Activated naive CD8-positive, alpha-beta T cell treated with anti-CD3 and anti-CD28 coated beads, Interleukin-2, amount 10 ng/mL, durations not matched to agents 7 days and 5 days (primary cell): Measurements from ENCODE around the gene FFAR3. TPM values are rescaled to one million over a fixed set of nuclear protein-coding genes. Genes with fewer than 3 reads are reported as not detected.
A peak's percentile ranks its signal among the peaks of the same experiment; 100 is the strongest.

Experiments used
- ATAC-seq: fragments of 150-1000 bp; cut with Tn5 transposase; one replicate; pipeline ENCODE4 v1.10.0; 2021; ENCODE audit warnings: low read depth, moderate library complexity
- POLR2A ChIA-PET: fragments of 350-600 bp; sonication (Branson Sonifier 250); formaldehyde crosslinking; loops from one replicate; lab custom pipeline; 2021; ENCODE audit warnings: antibody characterized with exemption; lab: Charles Lee
- DNase-seq: peaks from one replicate; pipeline ENCODE4 v3.0.0; 2021
- H3K27ac Mint-ChIP-seq: one replicate; pipeline ENCODE4 v1.8.0; 2022; ENCODE audit warnings: mild to moderate bottlenecking, mixed read lengths
- H3K27me3 Mint-ChIP-seq: one replicate; pipeline ENCODE4 v1.8.0; 2022; ENCODE audit warnings: mild to moderate bottlenecking, moderate library complexity, mixed read lengths
- H3K36me3 Mint-ChIP-seq: one replicate; pipeline ENCODE4 v1.8.0; 2021; ENCODE audit warnings: mild to moderate bottlenecking, mixed read lengths
- H3K4me1 Mint-ChIP-seq: one replicate; pipeline ENCODE4 v1.8.0; 2021; ENCODE audit warnings: mixed read lengths
- H3K4me3 Mint-ChIP-seq: one replicate; pipeline ENCODE4 v1.8.0; 2022; ENCODE audit warnings: mild to moderate bottlenecking, moderate library complexity, mixed read lengths
- H3K9me3 Mint-ChIP-seq: one replicate; pipeline ENCODE4 v1.8.0; 2021; ENCODE audit warnings: mixed read lengths
- total RNA-seq, 2 experiments: library from RNA; stranded (reverse); gene quantifications; one replicate each; pipeline ENCODE4 v1.2.3, GENCODE V29; 2021

The FFAR3 gene
- total RNA-seq, 2 experiments from 2014 or later: not detected

GRCh38 chr19:35318679-35319448 is 39.4 kb upstream of the FFAR3 start:
- peaks cover 7% of the 10 kb centered on the region for H3K4me1 Mint-ChIP-seq
- H3K27me3 Mint-ChIP-seq: peaks cover 9% of the 10 kb centered on the region
- H3K27ac Mint-ChIP-seq: peak overlapping the region; percentile 81
- peaks cover 2% of the 10 kb centered on the region for H3K9me3 Mint-ChIP-seq
- no peak for DNase-seq
- peak; percentile 65 for ATAC-seq
- peak overlapping the region; percentile 7 for H3K4me3 Mint-ChIP-seq
- POLR2A ChIA-PET: interaction anchor here (0.5 kb wide), 1 partner anchor 28 kb away, joined by 3 read pairs; no protein-coding TSS in a partner anchor
- H3K36me3 Mint-ChIP-seq: peaks cover 2% of the 10 kb centered on the region

GRCh38 chr19:35320065-35320713 is 38.1 kb upstream of the FFAR3 start:
- Mint-ChIP-seq H3K36me3 (peaks cover 2% of the 10 kb centered on the region), H3K9me3 (peaks cover 2% of the 10 kb centered on the region), H3K4me1 (peaks cover 7% of the 10 kb centered on the region), H3K27me3 (peaks cover 11% of the 10 kb centered on the region), H3K4me3 (no peak overlapping the region), H3K27ac (no peak overlapping the region)
- DNase-seq: no peak
- POLR2A ChIA-PET: no interaction called here
- ATAC-seq: no peak

GRCh38 chr19:35321291-35321690 is 37.0 kb upstream of the FFAR3 start:
- DNase-seq (no peak), ATAC-seq (no peak)
- H3K4me1 Mint-ChIP-seq: peaks cover 7% of the 10 kb centered on the region
- H3K36me3 Mint-ChIP-seq: peaks cover 2% of the 10 kb centered on the region
- POLR2A ChIA-PET: no interaction called here
- H3K27me3 Mint-ChIP-seq: peaks cover 20% of the 10 kb centered on the region
- no peak overlapping the region for H3K27ac Mint-ChIP-seq
- H3K4me3 Mint-ChIP-seq: no peak overlapping the region
- H3K9me3 Mint-ChIP-seq: peaks cover 2% of the 10 kb centered on the region

- POLR2A ChIA-PET: no interaction called here
- ATAC-seq: no peak
- peaks cover 2% of the 10 kb centered on the region for H3K36me3 Mint-ChIP-seq
- peaks cover 7% of the 10 kb centered on the region for H3K4me1 Mint-ChIP-seq
- H3K9me3 Mint-ChIP-seq: peaks cover 2% of the 10 kb centered on the region
- H3K27ac Mint-ChIP-seq: no peak overlapping the region
- no peak for DNase-seq
- peaks cover 22% of the 10 kb centered on the region for H3K27me3 Mint-ChIP-seq
- H3K4me3 Mint-ChIP-seq: no peak overlapping the region
Observed at GRCh38 chr19:35322014-35322413, 36.2 kb upstream of the FFAR3 start.

GRCh38 chr19:35327642-35328041 is 30.6 kb upstream of the FFAR3 start:
- ATAC-seq (no peak), DNase-seq (no peak)
- H3K9me3 Mint-ChIP-seq: no peaks in the 10 kb centered on the region
- H3K27me3 Mint-ChIP-seq: peaks cover 20% of the 10 kb centered on the region
- H3K4me1 Mint-ChIP-seq: peaks cover 13% of the 10 kb centered on the region
- no peak overlapping the region for H3K27ac Mint-ChIP-seq
- POLR2A ChIA-PET: no interaction called here
- no peak overlapping the region for H3K4me3 Mint-ChIP-seq
- H3K36me3 Mint-ChIP-seq: no peaks in the 10 kb centered on the region

- Mint-ChIP-seq H3K27me3 (peaks cover 18% of the 10 kb centered on the region), H3K4me1 (peaks cover 23% of the 10 kb centered on the region), H3K9me3 (no peaks in the 10 kb centered on the region), H3K4me3 (peak within 1 kb of the TSS; percentile 3), H3K27ac (no peak within 1 kb of the TSS), H3K36me3 (no peaks in the 10 kb centered on the region)
- DNase-seq (no peak), ATAC-seq (no peak)
- POLR2A ChIA-PET: no interaction called here
Observed at GRCh38 chr19:35328851-35329285, 29.4 kb upstream of the FFAR3 start, which contains the start of gene CD22. Gene CD22, plus strand, starts transcription at chr19:35329187. Its CDS starts 2,854 bp downstream, at chr19:35332041.

- ATAC-seq: no peak
- DNase-seq: no peak
- H3K27ac Mint-ChIP-seq: no peak overlapping the region
- H3K4me1 Mint-ChIP-seq: peaks cover 23% of the 10 kb centered on the region
- peaks cover 21% of the 10 kb centered on the region for H3K27me3 Mint-ChIP-seq
- H3K36me3 Mint-ChIP-seq: no peaks in the 10 kb centered on the region
- H3K9me3 Mint-ChIP-seq: no peaks in the 10 kb centered on the region
- POLR2A ChIA-PET: no interaction called here
- no peak overlapping the region for H3K4me3 Mint-ChIP-seq
Observed at GRCh38 chr19:35329323-35329722, 28.9 kb upstream of the FFAR3 start.

GRCh38 chr19:35330475-35330874 is 27.8 kb upstream of the FFAR3 start:
- H3K9me3 Mint-ChIP-seq: no peaks in the 10 kb centered on the region
- H3K27ac Mint-ChIP-seq: no peak overlapping the region
- POLR2A ChIA-PET: no interaction called here
- no peak overlapping the region for H3K4me3 Mint-ChIP-seq
- no peaks in the 10 kb centered on the region for H3K36me3 Mint-ChIP-seq
- peaks cover 23% of the 10 kb centered on the region for H3K4me1 Mint-ChIP-seq
- peaks cover 16% of the 10 kb centered on the region for H3K27me3 Mint-ChIP-seq
- DNase-seq: no peak
- ATAC-seq: no peak

GRCh38 chr19:35331551-35332214 is 26.6 kb upstream of the FFAR3 start:
- no peak overlapping the region for H3K4me3 Mint-ChIP-seq
- DNase-seq: no peak
- H3K36me3 Mint-ChIP-seq: no peaks in the 10 kb centered on the region
- H3K27me3 Mint-ChIP-seq: peaks cover 10% of the 10 kb centered on the region
- no peak overlapping the region for H3K27ac Mint-ChIP-seq
- H3K9me3 Mint-ChIP-seq: no peaks in the 10 kb centered on the region
- POLR2A ChIA-PET: no interaction called here
- no peak for ATAC-seq
- peaks cover 23% of the 10 kb centered on the region for H3K4me1 Mint-ChIP-seq

- DNase-seq (peak; percentile 51), ATAC-seq (peak; percentile 85)
- Mint-ChIP-seq H3K27ac (peak overlapping the region; percentile 7), H3K4me1 (peaks cover 23% of the 10 kb centered on the region), H3K36me3 (no peaks in the 10 kb centered on the region), H3K4me3 (peak overlapping the region; percentile 10), H3K9me3 (no peaks in the 10 kb centered on the region), H3K27me3 (peaks cover 8% of the 10 kb centered on the region)
- POLR2A ChIA-PET: interaction anchor here (0.9 kb wide), 1 partner anchor 15 kb away, joined by 5 read pairs; the partner anchor contains the start of gene FFAR1
Observed at GRCh38 chr19:35332817-35333216, 25.4 kb upstream of the FFAR3 start.

- DNase-seq (no peak), ATAC-seq (no peak)
- POLR2A ChIA-PET: no interaction called here
- no peaks in the 10 kb centered on the region for H3K9me3 Mint-ChIP-seq
- H3K27me3 Mint-ChIP-seq: peaks cover 9% of the 10 kb centered on the region
- no peaks in the 10 kb centered on the region for H3K36me3 Mint-ChIP-seq
- peaks cover 16% of the 10 kb centered on the region for H3K4me1 Mint-ChIP-seq
- H3K27ac Mint-ChIP-seq: no peak overlapping the region
- no peak overlapping the region for H3K4me3 Mint-ChIP-seq
Observed at GRCh38 chr19:35334144-35334753, 24.0 kb upstream of the FFAR3 start.

- no peaks in the 10 kb centered on the region for H3K9me3 Mint-ChIP-seq
- H3K36me3 Mint-ChIP-seq: no peaks in the 10 kb centered on the region
- no peak overlapping the region for H3K27ac Mint-ChIP-seq
- H3K4me3 Mint-ChIP-seq: no peak overlapping the region
- H3K4me1 Mint-ChIP-seq: peaks cover 14% of the 10 kb centered on the region
- no peak for ATAC-seq
- H3K27me3 Mint-ChIP-seq: peaks cover 12% of the 10 kb centered on the region
- POLR2A ChIA-PET: no interaction called here
- no peak for DNase-seq
Observed at GRCh38 chr19:35336166-35336955, 21.9 kb upstream of the FFAR3 start.
